Fibroblast of gingiva (primary cell): ENCODE data around the gene NDUFV1.

ENCODE experiments used
- DNase-seq: peaks from one replicate; pipeline ENCODE4 v3.0.0-alpha.2; 2011; ENCODE audit warnings: low read depth

The NDUFV1 gene

DNA sequence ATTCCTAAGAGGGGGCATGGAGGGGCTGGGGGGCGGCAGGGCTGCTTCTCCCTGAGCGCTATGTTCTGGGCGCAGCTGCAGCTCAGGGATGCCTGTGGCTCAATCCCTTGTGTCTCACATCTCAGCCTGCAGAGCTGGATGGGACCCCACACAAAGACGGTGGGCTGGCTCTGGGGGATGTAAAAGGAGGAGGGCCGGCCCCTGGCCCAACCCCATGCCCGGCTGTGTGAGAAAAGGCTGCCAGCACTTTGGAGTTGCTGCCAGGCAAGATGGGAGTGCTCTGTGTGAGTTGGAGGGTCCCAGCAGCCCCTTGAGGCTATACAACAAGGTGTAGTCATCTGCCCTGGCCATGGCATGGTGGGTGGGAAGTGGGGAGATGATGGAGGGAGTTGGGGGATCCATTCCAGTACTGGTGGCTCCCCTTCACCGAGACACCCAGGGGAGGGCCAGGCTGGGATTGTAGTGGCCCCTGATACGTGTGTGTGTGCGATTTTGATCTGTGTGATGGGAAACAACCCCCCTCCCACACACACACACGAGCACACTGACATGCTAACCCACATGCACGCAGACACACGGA, 34.1 kb downstream of the NDUFV1 start:
- no peak for DNase-seq

DNA sequence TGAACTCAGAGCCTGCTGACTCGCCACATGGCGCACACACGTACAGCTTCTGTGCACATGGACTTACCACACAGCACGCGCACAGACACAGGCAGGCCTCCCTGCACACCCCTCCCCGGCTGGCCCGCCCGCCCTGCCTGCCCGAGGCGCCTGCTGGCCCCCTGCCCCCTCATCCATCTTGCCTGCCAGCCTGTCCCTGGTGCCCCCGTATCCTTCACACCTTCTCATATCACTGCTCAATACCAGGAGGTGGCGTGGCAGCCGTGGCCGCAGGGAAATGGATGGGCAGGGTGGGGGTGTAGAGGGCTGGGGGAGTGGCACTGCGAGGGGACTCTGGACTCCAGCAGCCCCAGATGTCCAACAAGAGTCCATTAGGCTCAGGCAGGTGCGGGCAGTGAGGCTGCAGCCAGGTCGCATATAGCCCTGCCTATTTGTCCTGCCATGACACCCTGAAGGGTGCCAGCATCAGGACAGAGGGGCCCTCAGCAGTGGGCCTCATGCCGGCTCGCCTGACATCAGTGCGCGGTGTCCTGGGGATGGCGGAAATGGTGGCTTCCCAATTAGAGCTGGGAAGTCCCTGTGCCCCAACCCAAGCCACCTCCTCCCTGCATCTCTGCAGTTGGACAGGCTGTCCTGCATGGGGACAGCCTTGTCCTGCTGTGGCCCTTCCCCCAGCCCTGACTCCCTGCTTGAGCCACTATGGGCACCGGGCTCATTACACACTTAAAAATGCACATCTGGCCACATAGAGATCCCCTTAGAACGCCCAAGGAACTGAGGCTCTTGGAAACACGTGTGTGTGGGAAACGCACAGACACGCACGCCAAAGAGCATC, 34.8 kb downstream of the NDUFV1 start:
- no peak for DNase-seq

DNA sequence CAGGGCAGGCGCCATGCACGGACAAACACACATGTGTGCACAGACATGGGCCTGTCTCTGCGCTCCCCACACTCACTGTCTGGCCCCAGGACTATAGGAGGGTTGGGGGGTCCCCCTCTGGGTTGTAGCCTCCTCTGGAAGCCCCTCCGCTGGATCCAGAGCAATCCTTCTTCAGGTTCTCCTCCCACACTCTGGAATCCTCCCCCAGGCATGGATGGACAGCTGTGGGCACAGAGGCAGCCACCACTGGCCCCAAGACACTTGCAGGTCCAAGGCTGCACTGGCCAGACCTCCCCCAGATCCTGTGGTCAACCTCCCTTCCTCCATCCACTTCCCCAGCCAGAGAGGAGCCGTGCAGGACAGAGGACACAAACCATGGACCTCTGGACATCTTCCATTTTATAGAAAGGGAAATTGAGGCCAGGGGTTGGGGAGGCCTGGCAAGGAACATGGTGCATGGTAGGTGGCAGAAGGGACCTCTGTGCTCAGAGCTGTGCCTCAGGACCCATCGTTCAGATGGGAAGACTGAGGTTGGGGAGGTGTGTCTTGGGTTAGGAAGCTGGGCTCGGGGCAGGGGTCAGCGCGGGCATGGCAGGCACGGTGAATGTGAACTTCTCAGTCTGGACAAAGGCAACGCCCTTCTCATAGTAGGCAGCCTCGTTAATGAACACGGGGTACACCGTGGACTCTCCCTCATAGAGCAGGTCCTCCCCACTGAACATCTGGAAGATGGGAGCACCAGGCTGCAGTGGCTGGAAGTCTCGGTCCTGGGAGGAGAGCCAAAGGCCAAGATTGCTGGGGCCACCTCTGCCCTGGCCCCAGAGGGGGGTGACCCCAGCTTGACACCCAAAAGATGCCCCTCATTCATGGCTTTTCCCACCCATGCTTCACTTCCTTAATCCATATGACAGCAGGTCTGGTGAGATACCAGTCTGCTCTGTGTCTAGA, 35.7 kb downstream of the NDUFV1 start:
- DNase-seq: no peak

DNA sequence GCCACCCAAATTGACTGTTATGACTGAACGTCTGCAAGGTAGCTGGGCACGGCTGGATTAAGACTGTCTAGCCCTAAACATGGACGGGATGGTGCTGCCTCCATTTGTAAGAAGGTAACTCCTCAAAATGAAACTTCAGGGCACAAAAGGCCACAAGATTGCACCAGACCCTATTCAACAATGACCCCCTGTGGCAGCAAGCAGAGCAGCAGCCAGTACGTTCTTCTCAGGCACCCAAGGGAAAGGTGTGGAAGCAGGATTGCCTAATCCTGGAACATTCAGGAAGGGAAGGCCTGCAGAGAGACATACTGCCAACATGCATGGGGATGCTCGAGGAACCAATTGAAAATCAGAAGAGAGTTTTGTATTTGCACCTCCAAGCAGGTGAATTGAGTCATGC, 37.3 kb downstream of the NDUFV1 start:
- no peak for DNase-seq

DNA sequence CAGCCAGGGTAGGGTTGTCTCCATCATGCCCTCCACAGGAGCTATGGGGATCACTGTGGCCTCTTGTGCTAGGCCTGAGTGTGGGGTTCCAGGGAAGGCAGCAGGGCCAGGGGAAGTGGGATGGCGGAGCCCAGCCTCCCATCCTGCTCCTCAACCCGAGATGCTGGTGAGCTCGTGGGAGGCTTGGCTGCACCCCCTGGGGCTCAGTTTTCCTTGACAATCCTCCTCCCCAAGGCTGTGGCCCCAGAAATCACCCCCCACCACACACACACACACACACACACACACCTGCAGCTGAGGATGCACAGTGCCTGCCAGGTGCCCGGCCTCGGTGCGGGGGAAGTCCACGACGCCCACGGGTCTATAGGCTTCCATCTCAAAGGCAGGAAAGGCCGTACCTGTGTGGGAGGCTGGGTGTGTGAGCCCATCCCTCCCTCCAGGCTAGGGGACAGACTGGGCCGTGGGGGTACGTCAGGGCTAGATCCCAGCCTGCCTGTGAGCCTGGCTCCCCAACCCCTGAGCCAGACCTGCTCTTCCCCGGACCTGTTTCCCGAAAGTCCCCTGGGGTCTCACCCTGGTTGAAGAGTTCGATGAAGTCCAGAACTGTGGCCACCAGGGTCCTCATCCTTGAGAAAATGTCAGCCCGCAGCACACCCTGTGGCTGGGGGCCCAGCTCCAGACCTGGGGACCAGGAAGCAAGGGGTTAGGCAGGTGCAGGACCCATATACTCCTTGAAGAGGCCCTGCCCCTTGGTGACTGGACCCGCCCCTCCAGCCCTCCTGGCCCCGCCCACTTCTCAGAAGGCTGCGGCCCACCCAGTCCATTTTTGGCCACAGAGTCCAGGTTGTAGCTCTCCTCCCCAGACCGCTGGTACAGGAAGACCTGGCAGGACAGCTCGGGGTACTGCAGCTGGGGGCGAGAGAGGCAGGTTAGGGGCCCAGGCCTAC, 38.0 kb downstream of the NDUFV1 start:
- no peak for DNase-seq

DNA sequence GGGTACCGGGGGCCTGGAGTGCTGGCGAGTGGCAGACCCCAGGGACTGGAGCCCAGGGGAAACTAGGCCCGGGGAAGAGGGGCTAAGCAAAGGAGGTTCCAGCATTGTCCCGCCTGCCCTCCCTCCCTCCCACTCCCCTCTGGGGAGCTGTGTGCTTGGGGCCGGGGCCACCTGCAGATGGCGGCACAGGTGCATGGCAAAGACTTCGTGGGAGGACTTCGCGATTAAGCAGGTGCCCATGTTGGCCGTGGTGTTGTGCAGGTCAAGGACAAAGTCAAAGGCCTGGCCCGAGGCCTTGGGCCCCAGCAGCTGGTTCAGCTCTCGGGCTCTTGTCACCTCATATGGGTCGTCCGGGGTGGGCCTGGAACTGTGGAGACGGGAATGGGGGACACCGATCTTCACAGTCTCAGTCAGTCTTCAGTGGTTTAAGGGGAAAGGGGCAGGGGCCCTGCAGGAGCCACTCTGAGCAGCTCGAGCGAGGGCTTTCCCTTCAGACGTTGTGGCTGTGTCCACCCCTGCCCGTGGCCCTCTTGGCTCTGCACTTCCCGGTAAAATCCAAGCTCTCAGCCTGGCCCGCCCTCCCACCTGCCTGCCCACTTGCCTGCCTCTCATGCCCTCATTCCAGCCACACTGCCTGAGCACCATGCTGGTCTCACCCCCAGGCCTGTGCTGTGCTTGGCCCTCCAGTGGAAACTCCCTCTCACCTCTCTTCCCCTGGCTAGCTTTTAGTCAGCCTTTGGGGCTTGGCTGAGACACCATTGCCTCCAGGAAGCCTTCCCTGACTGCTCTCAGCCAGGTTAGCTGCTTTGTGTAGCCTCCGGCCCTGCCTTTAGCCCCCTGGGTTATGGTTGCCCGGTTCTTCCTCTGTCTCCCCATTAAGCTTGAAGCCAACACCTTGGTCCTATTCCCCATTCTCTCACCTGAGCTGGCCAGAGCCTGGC, 39.1 kb downstream of the NDUFV1 start:
- no peak for DNase-seq

DNA sequence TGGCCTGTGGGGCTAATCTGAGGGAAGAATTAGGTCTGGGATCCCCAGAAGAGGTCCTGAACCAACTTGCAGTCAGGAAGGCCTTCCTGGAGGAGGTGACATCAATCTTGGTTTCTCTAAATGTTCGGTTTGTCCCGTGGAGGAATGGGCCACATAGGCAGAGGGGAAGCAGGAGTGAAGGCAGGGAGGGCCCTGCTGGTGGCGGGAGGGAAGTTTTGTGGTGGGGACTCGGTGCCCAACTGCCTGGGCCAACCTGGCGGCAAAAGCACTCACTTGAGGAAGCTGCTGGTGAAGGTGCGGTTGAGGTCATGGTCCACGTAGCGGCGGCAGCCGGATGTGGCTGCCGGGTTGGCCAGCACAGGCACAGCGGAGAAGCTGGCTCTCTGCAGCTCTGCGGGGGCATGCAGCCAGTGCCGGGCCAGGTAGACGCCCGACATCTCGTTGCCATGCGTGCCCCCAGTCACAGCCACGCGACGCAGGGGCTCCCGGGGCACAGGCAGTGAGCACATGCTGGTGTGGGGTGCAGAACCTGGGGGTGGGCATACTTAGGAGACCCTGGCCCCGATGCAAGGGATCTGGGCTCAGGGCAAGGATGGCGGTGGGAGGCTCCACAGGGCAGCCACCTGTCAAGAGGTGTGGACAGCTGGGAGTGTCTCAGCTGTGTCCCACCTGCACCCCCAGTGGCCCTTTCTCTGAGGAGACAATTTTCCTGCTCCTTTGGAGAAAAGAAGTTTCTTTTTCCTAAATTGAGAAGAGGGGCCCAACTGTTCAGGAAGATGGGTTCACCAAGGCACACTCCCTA, 40.0 kb downstream of the NDUFV1 start:
- DNase-seq: no peak

DNA sequence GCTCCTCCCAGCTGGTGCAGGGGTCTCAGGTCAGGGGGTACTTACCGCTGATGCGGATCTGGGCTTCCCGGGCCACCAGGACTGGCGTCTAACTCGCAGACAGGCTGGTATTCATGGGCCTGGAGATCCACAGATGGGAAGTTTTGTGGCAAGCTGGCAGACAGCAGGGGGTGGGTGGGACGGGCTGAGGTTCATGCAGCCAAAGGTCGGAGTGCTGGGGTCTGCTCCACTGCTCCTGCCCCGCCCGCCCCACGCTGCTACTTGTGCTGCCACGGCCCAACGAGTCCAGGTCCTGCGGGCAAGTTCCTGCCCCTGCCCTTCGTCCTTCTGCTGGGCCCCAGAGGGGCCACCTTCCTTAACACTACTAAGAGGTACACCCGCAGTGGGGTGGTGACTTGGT, 40.7 kb downstream of the NDUFV1 start:
- no peak for DNase-seq

DNA sequence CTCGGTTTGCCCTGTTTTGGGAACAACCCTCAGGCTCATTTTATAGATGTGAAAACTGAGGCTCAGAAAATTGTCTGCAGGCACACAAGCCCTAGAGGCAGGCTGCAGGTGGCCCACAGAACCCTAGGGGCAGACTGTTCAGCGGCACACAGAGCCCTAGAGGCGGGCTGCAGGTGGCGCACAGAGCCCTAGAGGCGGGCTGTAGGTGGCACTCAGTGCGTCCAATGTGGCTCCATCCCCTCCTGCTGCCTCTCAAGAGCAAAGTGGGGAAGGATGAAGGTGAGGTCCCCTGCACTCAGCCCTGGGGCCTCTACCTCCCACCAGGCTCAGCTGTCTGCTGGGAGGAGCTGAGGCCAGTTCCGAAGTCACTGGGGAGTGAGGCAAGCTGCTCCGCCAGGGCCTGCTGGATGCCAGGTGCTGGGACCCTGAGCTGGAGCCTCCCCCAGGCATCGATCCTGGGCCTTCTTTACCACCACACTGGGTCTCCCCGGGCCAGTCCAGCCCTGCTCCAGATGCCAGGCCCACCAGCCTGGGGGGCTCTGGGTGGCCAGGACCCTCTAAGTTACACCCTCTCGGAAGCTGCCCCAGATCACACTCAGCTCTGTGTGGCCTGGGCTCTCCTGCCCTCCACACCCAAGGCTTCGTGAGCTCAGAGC, 41.5 kb downstream of the NDUFV1 start:
- no peak for DNase-seq

DNA sequence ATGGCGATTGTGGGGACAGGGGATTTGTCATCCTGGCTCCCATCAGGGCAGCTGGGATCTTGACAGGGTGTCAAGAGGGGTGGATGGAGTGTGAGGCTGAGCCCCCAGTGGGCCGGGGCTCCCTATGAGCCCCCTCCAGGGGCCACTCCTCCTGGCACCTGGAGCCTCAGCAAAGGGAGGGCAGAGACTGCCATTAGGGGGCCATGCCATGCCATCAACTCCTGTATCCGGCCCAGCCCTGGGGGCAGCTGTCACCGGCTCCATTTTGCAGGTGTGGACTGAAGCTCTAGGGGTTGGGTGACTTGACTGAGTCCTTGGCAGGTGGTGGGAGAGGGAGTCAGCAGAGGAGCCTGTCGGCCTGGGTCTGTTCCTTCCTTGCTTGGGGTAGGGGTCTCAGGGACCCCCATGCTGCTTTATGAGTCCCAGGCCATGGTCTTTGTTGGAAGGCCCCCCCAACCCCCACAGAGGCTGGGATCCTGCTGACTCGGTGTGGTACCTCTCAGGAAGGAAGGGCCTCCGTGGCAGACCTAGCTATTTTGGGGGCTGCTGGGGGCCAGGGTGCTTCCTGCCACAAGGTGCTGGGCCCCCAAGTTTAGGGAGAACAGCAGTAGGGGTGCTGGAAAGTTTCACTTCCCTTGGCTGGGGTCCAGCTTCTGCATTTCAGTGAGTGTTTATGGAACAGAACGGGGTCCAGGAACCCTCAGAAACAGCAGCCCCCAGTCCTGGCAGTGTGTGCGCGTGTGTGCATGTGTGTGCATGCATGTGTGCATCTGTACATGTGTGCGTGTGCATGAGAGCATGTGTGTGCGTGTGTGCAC, 42.3 kb downstream of the NDUFV1 start:
- DNase-seq: no peak

DNA sequence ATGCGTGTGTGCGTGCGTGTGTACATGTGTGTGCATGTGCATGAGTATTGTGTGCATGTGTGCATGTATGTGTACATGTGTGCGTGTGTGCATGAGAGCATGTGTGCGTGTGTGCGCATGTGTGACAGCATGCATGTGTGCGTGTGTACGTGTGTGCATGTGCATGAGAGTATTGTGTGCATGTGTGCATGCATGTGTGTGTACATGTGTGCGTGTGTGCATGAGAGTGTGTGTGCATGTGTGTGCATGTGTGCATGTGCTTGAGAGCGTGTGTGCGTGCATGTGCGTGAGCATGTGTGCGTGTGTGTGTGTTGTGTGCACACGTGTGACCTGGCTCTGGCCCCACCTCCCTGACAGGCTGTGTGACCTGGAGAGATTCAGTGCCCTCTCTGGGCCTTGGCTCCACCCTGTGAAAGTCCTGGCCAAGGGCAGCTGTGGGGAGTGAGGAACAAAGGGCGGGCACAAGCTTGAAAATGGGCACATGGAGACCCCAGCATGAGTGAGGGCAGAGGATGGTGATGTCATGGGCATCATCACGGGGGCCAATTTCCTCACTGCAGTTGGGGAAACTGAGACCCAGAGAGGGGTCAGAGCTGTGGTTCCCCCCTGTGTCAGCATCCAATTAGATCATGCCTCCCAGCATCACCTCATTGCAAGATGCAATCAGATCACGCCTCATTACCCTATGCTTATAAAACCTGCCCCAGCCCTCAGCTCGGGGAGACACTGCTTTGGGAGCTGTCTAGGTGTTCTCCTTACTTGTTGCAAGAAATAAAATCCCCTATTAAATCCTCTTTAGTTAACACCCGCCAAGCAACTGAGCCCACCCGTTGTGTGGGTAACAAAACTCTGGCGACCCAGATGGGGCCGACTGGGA, 43.1 kb downstream of the NDUFV1 start:
- no peak for DNase-seq

DNA sequence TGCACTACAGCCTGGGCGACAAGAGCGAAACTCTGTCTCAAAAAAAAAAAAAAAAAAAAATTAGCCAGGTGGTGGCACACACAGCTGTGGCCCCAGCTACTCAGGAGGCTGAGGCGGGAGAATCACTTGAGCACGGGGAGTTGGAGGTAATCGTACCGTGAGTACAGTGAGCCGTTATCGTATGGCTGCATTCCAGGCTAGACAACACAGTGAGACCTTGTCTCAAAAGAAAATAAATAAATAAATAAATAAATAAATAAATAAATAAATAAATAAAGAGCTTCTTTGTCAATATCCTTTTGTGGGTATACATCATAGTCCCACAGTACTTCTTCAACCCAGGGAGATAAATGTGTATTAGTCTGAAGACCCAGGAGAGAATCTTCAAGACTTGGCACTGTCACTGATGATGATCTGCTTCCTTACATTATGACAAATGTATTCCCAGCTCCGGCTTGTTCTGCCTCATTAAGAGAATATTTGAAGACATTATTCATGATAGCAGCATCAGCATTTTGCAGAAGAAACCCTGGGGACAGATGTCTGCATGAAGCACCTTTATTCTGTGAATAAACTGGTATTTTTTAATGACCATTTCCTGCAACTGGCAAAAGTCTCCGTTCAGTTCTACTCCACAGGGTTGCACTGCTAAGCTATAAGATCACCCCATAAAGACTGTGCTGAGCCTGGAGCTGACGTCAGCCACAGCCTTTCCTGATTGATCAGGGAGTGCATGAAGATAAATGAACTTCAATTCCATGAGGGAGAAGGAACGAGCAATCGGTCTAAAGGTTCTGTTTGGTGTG, 45.4 kb downstream of the NDUFV1 start:
- no peak for DNase-seq

DNA sequence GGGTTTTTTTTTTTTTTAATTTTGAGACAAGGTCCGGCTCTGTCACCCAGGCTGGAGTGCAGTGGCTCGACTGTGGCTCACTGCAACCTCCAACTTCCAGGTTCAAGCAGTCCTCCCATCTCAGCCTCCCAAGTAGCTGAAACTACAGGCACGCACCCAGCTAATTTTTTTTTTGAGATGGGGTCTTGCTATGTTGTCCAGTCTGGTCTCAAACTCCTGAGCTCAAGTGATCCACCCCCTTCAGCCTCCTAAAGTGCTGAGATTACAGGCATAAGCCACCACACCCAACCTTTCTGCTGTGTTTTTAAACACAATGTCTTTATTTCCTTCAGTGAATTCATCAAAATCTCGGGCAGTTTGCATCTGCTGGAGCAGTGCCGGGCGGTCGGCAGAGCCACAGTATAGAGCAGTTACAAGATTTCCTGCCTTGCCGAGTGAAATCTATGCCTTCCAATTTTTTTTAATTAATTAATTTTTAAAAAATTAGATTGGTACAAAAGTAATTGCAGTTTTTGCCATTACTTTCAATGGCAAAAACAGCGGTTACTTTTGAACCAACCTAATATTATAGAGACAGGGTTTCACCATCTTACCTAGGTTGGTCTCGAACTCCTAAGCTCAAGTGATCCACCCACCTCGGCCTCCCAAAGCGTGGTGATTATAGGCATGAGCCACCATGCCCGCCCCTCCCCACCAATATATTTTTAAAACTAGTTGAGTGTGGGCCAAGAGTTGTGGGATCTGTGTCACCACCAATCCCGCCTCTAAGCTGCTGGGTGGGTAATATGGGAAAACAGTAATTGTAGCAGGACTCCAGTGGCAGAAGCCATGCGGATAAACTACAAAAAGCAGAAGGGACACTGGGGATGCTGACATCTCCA, 46.5 kb downstream of the NDUFV1 start:
- no peak for DNase-seq

DNA sequence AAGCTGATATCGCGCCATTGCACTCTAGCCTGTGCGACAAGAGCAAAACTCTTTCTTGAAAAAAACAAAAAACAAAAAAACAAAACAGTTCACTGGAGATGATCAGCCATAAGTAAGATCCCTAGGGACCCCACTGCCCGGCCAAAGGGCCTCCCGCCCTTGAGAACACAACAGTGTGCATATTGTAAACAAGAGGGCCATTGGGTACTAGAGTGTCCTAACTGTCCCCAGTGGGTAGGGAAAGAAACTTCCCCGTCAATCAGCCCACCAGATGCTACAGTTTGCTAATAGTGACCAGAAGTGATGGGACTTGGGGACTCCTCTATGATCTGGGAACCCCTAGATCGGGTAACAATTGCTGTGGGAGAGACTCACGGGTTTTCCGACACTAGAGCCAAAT, 47.5 kb downstream of the NDUFV1 start:
- DNase-seq: no peak

DNA sequence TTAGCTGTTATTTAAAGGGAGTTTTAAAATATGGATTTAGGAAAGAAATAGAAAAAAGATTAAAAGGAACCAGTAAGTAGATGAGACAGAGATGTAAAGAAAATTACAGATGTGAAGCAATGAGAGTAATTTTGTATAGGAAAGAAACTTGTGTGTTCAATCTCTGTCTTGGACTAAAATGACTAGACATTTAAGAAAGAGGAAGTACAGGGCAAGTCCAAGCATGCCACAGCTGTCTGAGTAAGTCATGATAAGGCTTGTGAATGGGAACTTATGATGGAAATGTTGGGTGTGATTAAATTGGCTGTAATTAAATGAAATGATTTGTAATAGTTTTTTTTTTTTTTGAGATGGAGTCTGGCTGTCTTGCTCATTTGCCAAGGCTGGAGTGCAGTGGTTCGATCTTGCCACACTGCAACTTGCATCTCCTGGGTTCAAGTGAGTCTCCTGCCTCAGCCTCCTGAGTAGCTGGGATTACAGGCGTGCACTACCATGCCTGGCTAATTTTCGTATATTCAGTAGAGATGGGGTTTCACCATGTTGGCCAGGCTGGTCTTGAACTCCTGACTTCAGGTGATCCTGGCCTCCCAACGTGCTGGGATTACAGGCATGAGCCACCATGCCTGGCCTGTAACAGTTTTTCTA, 49.7 kb downstream of the NDUFV1 start:
- DNase-seq: no peak
